ENCODE results near the gene STK32A.

The STK32A gene

DNA sequence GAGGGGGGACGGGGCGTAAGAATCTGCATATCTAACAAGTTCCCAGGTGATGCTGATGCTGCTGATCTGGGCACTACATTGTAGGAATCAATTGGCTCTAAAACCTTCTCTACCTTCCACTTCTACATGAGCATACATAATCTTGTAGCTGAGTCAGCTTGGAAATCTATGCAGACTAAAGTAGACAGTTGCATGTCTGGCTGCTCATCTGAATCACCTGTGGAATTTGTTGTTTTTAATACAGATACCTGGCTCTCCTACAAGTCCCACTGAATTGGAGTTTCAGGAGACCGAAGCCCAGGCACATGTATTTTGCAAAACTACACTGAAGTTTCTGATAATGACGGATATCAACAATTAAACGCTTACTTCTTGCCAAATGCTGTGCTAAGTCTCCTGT is 113.6 kb downstream of the STK32A start:
- Histone ChIP-seq H3K9me3 (ENCODE audit: insufficient read depth, low read depth, low read length) (no peaks in the 10 kb centered on the region), H4K20me1 (ENCODE audit: insufficient read depth, low read length, poor library complexity, severe bottlenecking) (no peaks in the 10 kb centered on the region), H3K4me3 (ENCODE audit: low read length, poor library complexity, severe bottlenecking) (no peak overlapping the region), H3K9me2 (replicated peaks; ENCODE audit: low read depth, low read length) (no peaks in the 10 kb centered on the region), H3K27me3 (ENCODE audit: insufficient read depth, low read length, poor library complexity, severe bottlenecking) (no peaks in the 10 kb centered on the region), H3K4me1 (ENCODE audit: insufficient read depth, low read length, poor library complexity, severe bottlenecking) (no peaks in the 10 kb centered on the region), H3K36me3 (ENCODE audit: insufficient read depth, low read length) (no peaks in the 10 kb centered on the region), H3K9ac (ENCODE audit: low read depth, low read length, poor library complexity, severe bottlenecking) (no peak overlapping the region), H3K4me2 (ENCODE audit: low read depth, low read length, poor library complexity, severe bottlenecking) (no peak overlapping the region), H3F3A (ENCODE audit: low read depth) (no peaks in the 10 kb centered on the region), H2AFZ (ENCODE audit: low read length) (no peak overlapping the region), H3K79me2 (ENCODE audit: insufficient read depth, low read length) (no peaks in the 10 kb centered on the region)
- TF ChIP-seq EZH2phosphoT487 (IDR thresholded peaks at IDR 0.05; ENCODE audit: borderline replicate concordance) = no peak
- TF ChIP-seq, protein P1, sequence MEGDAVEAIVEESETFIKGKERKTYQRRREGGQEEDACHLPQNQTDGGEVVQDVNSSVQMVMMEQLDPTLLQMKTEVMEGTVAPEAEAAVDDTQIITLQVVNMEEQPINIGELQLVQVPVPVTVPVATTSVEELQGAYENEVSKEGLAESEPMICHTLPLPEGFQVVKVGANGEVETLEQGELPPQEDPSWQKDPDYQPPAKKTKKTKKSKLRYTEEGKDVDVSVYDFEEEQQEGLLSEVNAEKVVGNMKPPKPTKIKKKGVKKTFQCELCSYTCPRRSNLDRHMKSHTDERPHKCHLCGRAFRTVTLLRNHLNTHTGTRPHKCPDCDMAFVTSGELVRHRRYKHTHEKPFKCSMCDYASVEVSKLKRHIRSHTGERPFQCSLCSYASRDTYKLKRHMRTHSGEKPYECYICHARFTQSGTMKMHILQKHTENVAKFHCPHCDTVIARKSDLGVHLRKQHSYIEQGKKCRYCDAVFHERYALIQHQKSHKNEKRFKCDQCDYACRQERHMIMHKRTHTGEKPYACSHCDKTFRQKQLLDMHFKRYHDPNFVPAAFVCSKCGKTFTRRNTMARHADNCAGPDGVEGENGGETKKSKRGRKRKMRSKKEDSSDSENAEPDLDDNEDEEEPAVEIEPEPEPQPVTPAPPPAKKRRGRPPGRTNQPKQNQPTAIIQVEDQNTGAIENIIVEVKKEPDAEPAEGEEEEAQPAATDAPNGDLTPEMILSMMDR (conservative IDR thresholded peaks at IDR 0.05; ENCODE audit: low read length) = no peak

DNA sequence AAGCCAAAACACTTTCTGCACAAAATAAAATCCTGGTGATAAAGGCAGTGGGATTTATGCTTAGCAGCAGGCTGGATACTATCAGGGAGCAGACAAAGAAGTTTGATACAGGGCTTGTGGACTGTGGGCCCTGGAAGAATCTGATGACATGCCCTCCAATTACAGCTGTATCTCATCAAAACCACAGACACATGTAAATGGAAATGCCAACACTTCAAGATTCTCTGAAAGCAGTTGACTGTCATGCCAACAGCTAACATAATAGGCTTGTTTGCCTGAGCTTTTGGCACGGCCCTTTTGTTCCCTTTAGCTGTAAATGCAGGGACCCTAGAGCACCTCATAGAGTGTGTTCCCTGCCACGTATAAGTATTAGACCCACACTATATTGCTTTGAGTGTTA is 114.4 kb downstream of the STK32A start:
- Histone ChIP-seq H2AFZ (ENCODE audit: low read length) (no peak overlapping the region), H3K9ac (ENCODE audit: low read depth, low read length, poor library complexity, severe bottlenecking) (no peak overlapping the region), H3K4me2 (ENCODE audit: low read depth, low read length, poor library complexity, severe bottlenecking) (no peak overlapping the region), H3K4me3 (ENCODE audit: low read length, poor library complexity, severe bottlenecking) (no peak overlapping the region), H3K9me2 (replicated peaks; ENCODE audit: low read depth, low read length) (no peaks in the 10 kb centered on the region), H4K20me1 (ENCODE audit: insufficient read depth, low read length, poor library complexity, severe bottlenecking) (no peaks in the 10 kb centered on the region), H3K9me3 (ENCODE audit: insufficient read depth, low read depth, low read length) (no peaks in the 10 kb centered on the region), H3K27me3 (ENCODE audit: insufficient read depth, low read length, poor library complexity, severe bottlenecking) (no peaks in the 10 kb centered on the region), H3F3A (ENCODE audit: low read depth) (no peaks in the 10 kb centered on the region), H3K79me2 (ENCODE audit: insufficient read depth, low read length) (no peaks in the 10 kb centered on the region), H3K36me3 (ENCODE audit: insufficient read depth, low read length) (no peaks in the 10 kb centered on the region), H3K4me1 (ENCODE audit: insufficient read depth, low read length, poor library complexity, severe bottlenecking) (no peaks in the 10 kb centered on the region)
- no peak for TF ChIP-seq EZH2phosphoT487 (IDR thresholded peaks at IDR 0.05; ENCODE audit: borderline replicate concordance)
- TF ChIP-seq, protein P1 (conservative IDR thresholded peaks at IDR 0.05; ENCODE audit: low read length) = no peak

- H3K9me3 ChIP-seq (ENCODE audit: insufficient read depth, low read depth, low read length) = no peaks in the 10 kb centered on the region
- H2AFZ ChIP-seq (ENCODE audit: low read length) = no peak overlapping the region
- H3K9ac ChIP-seq (ENCODE audit: low read depth, low read length, poor library complexity, severe bottlenecking) = no peak overlapping the region
- TF ChIP-seq, protein P1 (conservative IDR thresholded peaks at IDR 0.05; ENCODE audit: low read length) = no peak
- TF ChIP-seq EZH2phosphoT487 (IDR thresholded peaks at IDR 0.05; ENCODE audit: borderline replicate concordance) = no peak
- H3K4me1 ChIP-seq (ENCODE audit: insufficient read depth, low read length, poor library complexity, severe bottlenecking) = no peaks in the 10 kb centered on the region
- no peak overlapping the region for H3K4me2 ChIP-seq (ENCODE audit: low read depth, low read length, poor library complexity, severe bottlenecking)
- no peaks in the 10 kb centered on the region for H3F3A ChIP-seq (ENCODE audit: low read depth)
- no peaks in the 10 kb centered on the region for H3K27me3 ChIP-seq (ENCODE audit: insufficient read depth, low read length, poor library complexity, severe bottlenecking)
- H3K9me2 ChIP-seq (replicated peaks; ENCODE audit: low read depth, low read length) = no peaks in the 10 kb centered on the region
- no peaks in the 10 kb centered on the region for H4K20me1 ChIP-seq (ENCODE audit: insufficient read depth, low read length, poor library complexity, severe bottlenecking)
- no peak overlapping the region for H3K4me3 ChIP-seq (ENCODE audit: low read length, poor library complexity, severe bottlenecking)
- H3K36me3 ChIP-seq (ENCODE audit: insufficient read depth, low read length) = no peaks in the 10 kb centered on the region
- no peaks in the 10 kb centered on the region for H3K79me2 ChIP-seq (ENCODE audit: insufficient read depth, low read length)
Observed at GRCh38 chr5:147359101-147359500, 124.3 kb downstream of the STK32A start.

Data from Loucy (cell line).